ENCODE measurements around the gene TBP.
A peak's percentile ranks its signal among the peaks of the same experiment; 100 is the strongest.
"Not testable (repeated sequence)": the region's sequence is repeated elsewhere in the genome, so short reads cannot be mapped to it uniquely, and the experiment has no call there.

The TBP gene

GRCh38 chr6:170536671-170537070, 17.5 kb upstream of the TBP start:
- DNase-seq: no peak

GRCh38 chr6:170537329-170537728, 16.8 kb upstream of the TBP start:
- no peak for DNase-seq

GRCh38 chr6:170542031-170542719, 12.0 kb upstream of the TBP start:
- no peak for DNase-seq

GRCh38 chr6:170545405-170545804, 8.8 kb upstream of the TBP start:
- DNase-seq: no peak

- DNase-seq: peak; percentile 46
These were observed 1.2 kb upstream of the TBP start, which contains the start of gene PSMB1 for GRCh38 chr6:170552765-170553533. PSMB1 (minus strand) TSS chr6:170553307; CDS start chr6:170553242, 65 bp downstream.

DNA sequence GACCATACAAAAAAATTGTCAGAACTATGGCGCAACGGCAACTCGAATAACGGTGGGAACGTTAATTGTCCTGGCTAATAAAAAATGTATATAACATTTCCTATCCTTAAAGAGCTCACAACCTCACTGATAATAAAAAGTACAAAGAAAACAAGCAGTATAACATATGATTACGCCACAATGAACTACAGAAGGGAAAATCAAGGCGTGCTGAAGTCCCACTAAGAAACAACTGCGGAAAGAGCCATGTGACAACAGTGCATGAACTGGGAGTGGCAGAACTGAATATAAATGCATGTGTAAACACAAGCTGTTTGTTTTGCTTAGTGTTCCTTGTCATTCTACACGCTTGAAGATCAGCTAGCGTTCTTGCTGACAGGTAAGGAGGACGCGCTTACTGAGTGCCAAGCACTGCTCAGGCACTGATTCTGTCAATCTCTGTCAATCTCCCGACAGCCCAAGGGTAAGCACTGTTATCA, 596 bp upstream of the TBP start:
- DNase-seq: no peak

GRCh38 chr6:170554796-170555137, 598 bp downstream of the TBP start:
- DNase-seq: no peak

DNA sequence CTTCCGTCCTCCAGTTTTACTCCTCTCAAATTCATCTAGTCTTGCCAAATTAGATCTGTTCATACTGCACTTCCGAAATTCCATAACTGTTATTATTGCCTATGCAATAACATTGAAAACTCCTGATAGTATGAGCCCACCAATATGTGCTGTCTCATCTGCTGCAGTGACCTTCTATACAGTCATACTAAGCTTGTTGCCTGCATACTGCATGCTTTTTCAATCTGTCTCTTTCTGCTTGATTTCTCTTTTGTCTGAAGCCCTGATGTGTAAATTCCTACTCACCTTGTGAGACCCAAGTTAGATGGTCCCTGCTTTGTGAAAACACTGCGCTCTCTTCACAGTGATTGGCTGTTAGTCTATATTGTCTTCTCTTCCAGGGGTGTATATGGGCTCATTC, 1.1 kb downstream of the TBP start:
- no peak for DNase-seq

DNA sequence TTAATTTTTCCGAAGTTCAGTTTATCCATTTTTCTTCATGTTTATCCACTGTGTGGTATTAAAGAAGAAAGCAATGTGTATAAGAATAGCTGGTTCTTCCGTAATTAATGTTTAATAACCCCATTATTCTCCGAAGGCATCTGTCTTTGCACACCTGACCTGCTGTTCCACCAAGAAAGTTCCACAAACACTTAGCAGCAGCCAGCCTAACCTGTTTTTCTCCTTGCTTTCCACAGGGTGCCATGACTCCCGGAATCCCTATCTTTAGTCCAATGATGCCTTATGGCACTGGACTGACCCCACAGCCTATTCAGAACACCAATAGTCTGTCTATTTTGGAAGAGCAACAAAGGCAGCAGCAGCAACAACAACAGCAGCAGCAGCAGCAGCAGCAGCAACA, 7.4 kb downstream of the TBP start:
- no peak for DNase-seq

DNA sequence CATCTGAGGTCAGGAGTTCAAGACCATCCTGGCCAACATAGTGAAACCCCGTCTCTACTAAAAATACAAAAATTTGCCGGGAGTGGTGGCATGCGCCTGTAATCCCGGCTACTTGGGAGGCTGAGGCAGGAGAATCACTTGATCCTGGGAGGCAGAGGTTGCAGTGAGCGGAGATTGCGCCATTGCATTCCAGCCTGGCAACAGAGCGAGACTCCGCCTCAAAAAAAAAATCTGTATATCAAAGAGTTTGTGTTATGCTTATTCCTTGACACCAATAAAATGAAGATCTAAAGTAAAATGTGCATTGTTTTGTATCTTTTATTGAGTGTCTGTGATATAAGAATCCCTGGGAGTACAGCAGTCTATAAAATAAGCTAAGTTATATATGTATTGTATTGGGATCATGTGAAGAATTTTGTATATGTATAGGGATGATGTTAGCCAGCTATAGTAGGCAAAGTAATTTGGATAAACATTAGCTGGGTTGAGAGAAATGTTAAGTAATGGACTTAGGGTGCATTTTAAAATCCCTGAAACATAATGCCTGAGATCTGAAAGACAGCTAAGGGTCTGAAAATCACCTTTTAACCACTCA, 10.9 kb downstream of the TBP start:
- no peak for DNase-seq

GRCh38 chr6:170572704-170573466, 18.7 kb downstream of the TBP start:
- DNase-seq: no peak

- no peak for DNase-seq
These were observed 21.1 kb downstream of the TBP start for GRCh38 chr6:170575250-170575649.

DNA sequence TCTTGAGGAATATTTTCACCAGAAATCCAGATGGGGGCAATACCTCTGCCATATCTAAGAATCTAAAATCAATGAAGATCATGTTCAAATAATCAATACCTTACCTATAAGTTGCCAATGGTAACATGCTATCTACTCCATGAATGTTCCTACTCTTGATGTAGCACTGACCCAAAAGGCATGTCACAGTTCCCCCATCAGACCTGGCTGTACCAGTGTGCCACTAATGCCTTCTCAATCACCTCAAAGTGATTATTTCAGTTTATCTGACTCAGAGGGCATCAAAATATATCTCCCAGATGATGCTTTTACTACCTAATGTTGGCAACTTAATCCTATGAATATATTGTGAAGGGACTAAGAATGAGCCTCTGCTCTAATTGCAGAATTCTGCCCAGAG, 24.7 kb downstream of the TBP start:
- no peak for DNase-seq

DNA sequence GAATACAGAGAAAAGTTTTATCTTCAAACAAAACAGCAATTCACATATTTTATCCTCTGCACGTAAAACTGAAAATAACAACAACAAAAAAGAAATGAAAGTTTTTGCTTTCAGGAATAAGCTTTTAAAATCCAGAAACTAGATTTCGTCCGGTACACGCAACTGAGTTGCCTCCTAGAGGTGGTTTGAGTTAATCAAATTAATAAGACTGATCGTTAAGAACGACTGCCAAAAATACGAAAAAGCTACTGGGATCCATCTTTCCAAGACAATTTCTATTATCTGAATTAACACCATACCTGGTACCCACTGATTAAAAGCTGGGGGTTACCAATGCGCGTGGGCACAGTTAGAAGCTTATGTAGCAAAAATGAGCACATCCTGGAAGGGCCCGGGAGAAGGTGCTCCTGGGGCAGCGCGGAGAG, 29.6 kb downstream of the TBP start:
- no peak for DNase-seq

- peak; percentile 92 for DNase-seq
These were observed 30.2 kb downstream of the TBP start, which contains the start of gene PDCD2 for GRCh38 chr6:170584181-170584953. PDCD2 (minus strand) TSS chr6:170584637; CDS start chr6:170584581, 56 bp downstream.

DNA sequence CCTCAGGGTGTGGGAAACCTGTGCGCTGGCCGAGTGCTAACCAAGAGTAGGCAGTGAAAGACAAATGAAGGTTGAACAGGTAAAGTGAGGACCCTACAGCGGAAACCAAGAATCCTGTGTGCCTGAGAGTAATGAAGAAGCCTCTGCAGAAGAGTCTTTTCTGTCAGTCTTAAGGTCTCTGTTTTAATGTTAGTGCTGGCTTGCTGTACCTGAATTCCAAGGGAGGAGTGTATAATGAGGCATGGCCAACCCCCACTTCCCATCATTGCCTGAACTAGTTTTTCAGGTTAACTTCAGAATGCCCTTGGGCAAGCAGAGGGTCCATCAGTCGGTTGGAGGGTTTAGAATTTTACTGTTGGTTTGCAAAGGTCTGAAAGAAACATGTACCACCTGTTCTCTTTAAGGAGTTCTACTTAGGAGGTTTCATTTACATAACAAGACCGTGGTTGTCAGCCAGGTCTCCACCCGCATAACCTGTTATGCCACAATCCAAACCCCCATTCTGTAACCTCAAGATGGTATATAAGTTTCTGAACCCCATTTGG, 30.9 kb downstream of the TBP start:
- DNase-seq: no peak

DNA sequence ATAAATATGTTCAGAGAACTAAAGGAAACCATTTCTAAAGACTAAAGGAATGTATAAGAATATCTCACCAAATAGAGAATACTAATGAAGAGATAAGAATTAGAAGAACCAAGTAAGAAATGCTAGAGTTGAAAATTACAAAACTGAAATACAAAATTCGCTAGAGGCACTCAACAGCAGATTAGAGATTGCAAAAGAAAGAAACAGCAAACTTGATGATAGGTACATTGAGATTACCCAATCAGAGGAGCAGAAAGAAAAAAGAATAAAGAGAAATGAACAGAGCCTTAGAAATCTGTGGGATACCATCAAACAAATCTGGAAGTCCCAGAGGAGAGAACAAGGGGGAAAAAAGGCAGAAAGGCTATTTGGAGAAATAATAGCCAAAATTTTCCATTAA, 36.6 kb downstream of the TBP start:
- DNase-seq: no peak

DNA sequence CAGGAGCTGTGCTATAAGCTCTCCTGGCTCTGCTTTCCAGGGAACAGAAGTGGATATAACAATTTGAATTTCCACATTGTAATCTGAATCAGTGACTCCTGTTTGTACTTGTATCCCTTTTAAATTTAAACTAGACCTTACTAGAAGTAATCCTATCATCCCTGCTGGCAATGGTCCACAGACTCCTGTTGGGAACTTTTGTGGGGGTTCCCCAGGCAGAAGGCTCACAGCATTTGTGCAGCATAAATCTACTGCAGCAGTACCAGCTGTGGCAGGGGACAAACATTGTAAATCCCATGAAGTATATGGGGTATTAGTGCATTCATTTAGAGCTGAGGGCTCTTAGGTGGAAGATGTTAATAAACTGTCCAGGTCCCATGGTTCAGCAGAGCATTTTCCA, 42.3 kb downstream of the TBP start:
- no peak for DNase-seq

- DNase-seq: no peak
These were observed 43.1 kb downstream of the TBP start for GRCh38 chr6:170597278-170597677.

DNA sequence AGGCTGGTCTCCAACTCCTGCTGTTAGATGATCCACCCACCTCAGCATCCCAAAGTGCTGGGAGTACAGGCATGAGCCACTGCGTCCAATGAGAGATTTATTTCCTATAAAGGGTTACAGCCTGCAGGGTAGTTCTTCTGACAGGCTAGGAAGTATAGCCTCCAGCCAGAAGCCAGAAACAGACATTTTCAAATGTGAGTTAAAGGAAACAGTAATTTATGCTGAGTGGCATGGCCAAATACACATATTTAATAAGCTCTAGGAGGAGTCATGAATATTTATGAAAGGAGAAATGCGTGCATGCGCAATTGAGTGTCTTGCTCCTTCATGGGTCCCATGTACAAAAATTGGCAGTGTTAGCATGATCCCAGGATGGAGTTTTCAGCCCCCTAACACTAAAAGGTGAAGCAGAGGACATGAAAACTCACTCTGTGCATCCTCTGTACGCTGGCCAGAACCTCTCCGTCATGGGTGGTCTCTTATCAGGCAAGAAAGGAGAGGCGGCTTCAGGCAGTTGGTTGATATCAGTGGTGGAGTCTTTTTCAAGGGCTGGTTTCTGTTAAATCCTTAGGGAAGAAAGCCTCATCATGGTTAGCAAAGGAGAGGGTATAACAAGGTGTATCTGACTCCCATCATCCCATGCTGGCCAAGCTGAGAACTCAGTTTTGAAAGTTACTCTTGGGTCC, 51.5 kb downstream of the TBP start:
- no peak for DNase-seq

DNA sequence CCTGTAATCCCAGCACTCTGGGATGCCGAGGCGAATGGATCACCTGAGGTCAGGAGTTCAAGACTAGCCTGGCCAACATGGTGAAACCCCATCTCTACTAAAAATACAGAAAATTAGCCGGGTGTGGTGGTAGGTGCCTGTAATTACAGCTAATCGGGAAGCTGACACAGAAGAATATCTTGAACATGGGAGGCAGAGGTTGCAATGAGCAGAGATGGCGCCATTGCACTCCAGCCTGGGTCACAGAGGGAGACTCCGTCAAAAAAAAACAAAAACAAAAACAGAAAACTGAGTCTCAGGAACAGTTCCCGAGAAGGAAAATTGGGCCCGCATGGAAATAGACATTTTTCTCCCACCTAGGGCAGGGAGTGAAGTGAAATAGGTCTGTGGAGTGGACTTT, 55.1 kb downstream of the TBP start:
- not testable (repeated sequence) for DNase-seq
